HepG2 (cell line): ENCODE data around the gene VWA7. TPM values are rescaled to one million over a fixed set of nuclear protein-coding genes. Genes with fewer than 3 reads are reported as not detected.

Source experiments
- ATRX ChIP-seq: sonication (generic); formaldehyde crosslinking; IDR thresholded peaks from 2 replicates; pipeline ENCODE4 v1.4.0; 2020; ENCODE audit warnings: missing genetic modification reagents, borderline replicate concordance
- GTF3A ChIP-seq: sonication (generic); formaldehyde crosslinking; conservative IDR thresholded peaks from 2 replicates; pipeline ENCODE4 v1.4.0; 2020; ENCODE audit warnings: mild to moderate bottlenecking, missing genetic modification reagents
- GZF1 ChIP-seq: sonication (generic); formaldehyde crosslinking; IDR thresholded peaks from 2 replicates; pipeline ENCODE4 v1.5.1; 2020; ENCODE audit warnings: mild to moderate bottlenecking, missing genetic modification reagents
- HOXA5 ChIP-seq: sonication (generic); formaldehyde crosslinking; IDR thresholded peaks from 2 replicates; pipeline ENCODE4 v1.4.0; 2020; ENCODE audit warnings: missing genetic modification reagents
- HOXA9 ChIP-seq: sonication (generic); formaldehyde crosslinking; IDR thresholded peaks from 2 replicates; pipeline ENCODE4 v1.8.1; 2022; ENCODE audit warnings: missing genetic modification reagents, mild to moderate bottlenecking, moderate library complexity, borderline replicate concordance
- KLF13 ChIP-seq: sonication (generic); formaldehyde crosslinking; IDR thresholded peaks from 2 replicates; pipeline ENCODE4 v1.4.0; 2020; ENCODE audit warnings: mild to moderate bottlenecking, missing genetic modification reagents
- KMT2B ChIP-seq: IDR thresholded peaks from 2 replicates; pipeline ENCODE4 v1.6.1; 2016; ENCODE audit warnings: missing genetic modification reagents, missing compliant biosample characterization
- MAFG ChIP-seq: sonication (generic); formaldehyde crosslinking; IDR thresholded peaks from 2 replicates; pipeline ENCODE4 v1.5.1; 2020; ENCODE audit warnings: mild to moderate bottlenecking, missing genetic modification reagents
- NFYC ChIP-seq: IDR thresholded peaks from 2 replicates; pipeline ENCODE4 v1.6.1; 2016; ENCODE audit warnings: missing genetic modification reagents, missing compliant biosample characterization
- PCBP1 ChIP-seq: fragments of 200-400 bp; formaldehyde crosslinking; IDR thresholded peaks from 2 replicates; pipeline ENCODE4 v1.6.1; 2017; ENCODE audit warnings: mild to moderate bottlenecking, low read depth, low read length, borderline replicate concordance
- SNRNP70 ChIP-seq: fragments of 200-400 bp; formaldehyde crosslinking; IDR thresholded peaks from 2 replicates; pipeline ENCODE4 v1.6.1; 2017; ENCODE audit warnings: mild to moderate bottlenecking, low read depth, low read length, moderate library complexity
- SRY ChIP-seq: sonication (generic); formaldehyde crosslinking; IDR thresholded peaks from 2 replicates; pipeline ENCODE4 v1.8.0; 2022; ENCODE audit warnings: mild to moderate bottlenecking, missing genetic modification reagents
- STAT5B ChIP-seq: sonication (generic); formaldehyde crosslinking; IDR thresholded peaks from 2 replicates; pipeline ENCODE4 v1.4.0; 2020; ENCODE audit warnings: missing genetic modification reagents
- ZBTB7A ChIP-seq: sonication (generic); formaldehyde crosslinking; IDR thresholded peaks from 2 replicates; pipeline ENCODE4 v1.8.0; 2022; ENCODE audit warnings: mild to moderate bottlenecking, missing genetic modification reagents
- ZBTB7B ChIP-seq: sonication (generic); formaldehyde crosslinking; IDR thresholded peaks from 2 replicates; pipeline ENCODE4 v1.4.0; 2020; ENCODE audit warnings: missing genetic modification reagents
- ZFP36 ChIP-seq: fragments of 150-350 bp; IDR thresholded peaks from 2 replicates; pipeline ENCODE4 v1.6.1; 2018; ENCODE audit warnings: borderline replicate concordance, low read length, low read depth; ENCODE audit not compliant: partially characterized antibody
- ZNF234 ChIP-seq: sonication (generic); formaldehyde crosslinking; conservative IDR thresholded peaks from 2 replicates; pipeline ENCODE4 v1.5.1; 2020; ENCODE audit warnings: mild to moderate bottlenecking, missing genetic modification reagents
- ZNF263 ChIP-seq: sonication (generic); formaldehyde crosslinking; IDR thresholded peaks from 2 replicates; pipeline ENCODE4 v1.4.0; 2020; ENCODE audit warnings: missing genetic modification reagents
- ZNF496 ChIP-seq: sonication (generic); formaldehyde crosslinking; IDR thresholded peaks from 2 replicates; pipeline ENCODE4 v1.8.1; 2023; ENCODE audit warnings: mild to moderate bottlenecking, moderate library complexity, missing genetic modification reagents; ENCODE audit not compliant: insufficient replicate concordance
- ZNF674 ChIP-seq: sonication (generic); formaldehyde crosslinking; IDR thresholded peaks from 2 replicates; pipeline ENCODE4 v1.5.0; 2020; ENCODE audit warnings: low read depth, mild to moderate bottlenecking, missing genetic modification reagents
- polyA plus RNA-seq, 8 experiments: library from polyadenylated mRNA; depleted of rRNA in 3 of 8; stranded (reverse) in 7 of 8; unstranded in 1 of 8; fragments of >200 nt; fragmentation: Illumina TruSeq in 4 of 8; extraction: Trizol in 4 of 8; gene quantifications; 2 replicates each; pipeline versions ENCODE4 v1.2.1 to v1.2.3, GENCODE V29; 2011 to 2016; ENCODE audit warnings: low read depth in 4 of 8, missing spikeins in 1 of 8, mixed read lengths in 1 of 8; ENCODE audit not compliant: insufficient read depth in 1 of 8
- total RNA-seq, 5 experiments: library from RNA; depleted of rRNA; stranded (reverse); fragments of >200 nt; fragmentation: Illumina TruSeq; extraction: Trizol; gene quantifications; 2 replicates each; pipeline ENCODE4 v1.2.3, GENCODE V29; 2016; ENCODE audit warnings: low read depth in 1 of 5
- TF ChIP-seq, protein P1 (sequence below): sonication (generic); formaldehyde crosslinking; IDR thresholded peaks from 2 replicates; pipeline ENCODE4 v1.8.0; 2022; ENCODE audit warnings: low read depth, missing genetic modification reagents
- TF ChIP-seq, protein P2 (sequence below): IDR thresholded peaks from 2 replicates; pipeline ENCODE4 v1.6.1; 2016; ENCODE audit warnings: missing genetic modification reagents, missing compliant biosample characterization
- TF ChIP-seq, protein P3 (sequence below): sonication (generic); formaldehyde crosslinking; IDR thresholded peaks from 2 replicates; pipeline ENCODE4 v1.5.0; 2020; ENCODE audit warnings: mild to moderate bottlenecking, missing genetic modification reagents
- TF ChIP-seq, protein P4 (sequence below): sonication (generic); formaldehyde crosslinking; IDR thresholded peaks from 2 replicates; pipeline ENCODE4 v1.4.0; 2020; ENCODE audit warnings: missing genetic modification reagents

VWA7 gene
- total and polyA plus RNA-seq, 2 of the 13 experiments (the other 11 are each of a cell fraction or from before 2014, with no cell fraction given) = 0.86 to 3.3 TPM

DNA sequence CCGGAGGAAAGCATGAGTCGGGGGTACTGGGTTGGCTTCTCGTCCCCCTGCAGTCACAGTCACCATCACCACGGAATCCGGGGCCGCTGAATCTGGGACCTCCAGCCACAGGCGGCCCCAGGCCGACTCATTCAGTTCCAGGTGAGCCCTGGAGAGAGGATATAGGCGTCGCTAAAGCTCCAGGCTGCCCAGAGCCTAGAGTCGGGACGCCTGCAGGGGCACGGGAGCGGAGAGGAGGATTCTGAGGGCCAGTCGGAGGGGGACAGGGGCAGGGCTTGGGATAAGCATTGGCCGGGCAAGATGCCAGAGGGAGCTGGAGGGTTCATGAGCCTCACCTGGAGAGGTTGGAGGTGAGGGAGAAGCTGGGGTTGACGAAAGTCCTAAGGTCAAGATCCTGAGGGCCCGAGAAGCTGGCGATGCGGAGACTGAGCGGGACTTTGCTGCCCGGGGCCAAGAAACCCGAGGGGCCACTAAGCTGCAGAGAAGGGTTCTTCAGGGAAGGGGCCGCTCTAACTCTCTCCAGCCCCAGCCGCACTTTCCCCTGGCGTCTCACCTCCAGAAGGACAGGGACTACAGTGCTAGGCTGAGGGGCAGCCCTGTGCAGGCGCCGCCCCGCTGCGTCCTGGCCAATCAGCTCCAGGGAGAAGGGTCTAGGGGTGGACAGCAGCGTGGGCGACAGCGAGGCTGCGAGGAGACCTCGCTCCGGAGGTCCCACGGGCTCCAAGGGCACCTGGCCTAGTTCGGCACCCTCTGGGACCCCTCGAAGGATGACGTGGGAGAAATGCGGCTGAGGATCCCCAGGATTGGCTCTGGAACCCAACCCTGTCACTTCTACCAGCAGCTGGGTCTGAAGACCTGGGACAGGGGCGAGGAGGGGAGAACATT, 11.0 kb downstream of the VWA7 start (continued):
- TF ChIP-seq, protein P1, sequence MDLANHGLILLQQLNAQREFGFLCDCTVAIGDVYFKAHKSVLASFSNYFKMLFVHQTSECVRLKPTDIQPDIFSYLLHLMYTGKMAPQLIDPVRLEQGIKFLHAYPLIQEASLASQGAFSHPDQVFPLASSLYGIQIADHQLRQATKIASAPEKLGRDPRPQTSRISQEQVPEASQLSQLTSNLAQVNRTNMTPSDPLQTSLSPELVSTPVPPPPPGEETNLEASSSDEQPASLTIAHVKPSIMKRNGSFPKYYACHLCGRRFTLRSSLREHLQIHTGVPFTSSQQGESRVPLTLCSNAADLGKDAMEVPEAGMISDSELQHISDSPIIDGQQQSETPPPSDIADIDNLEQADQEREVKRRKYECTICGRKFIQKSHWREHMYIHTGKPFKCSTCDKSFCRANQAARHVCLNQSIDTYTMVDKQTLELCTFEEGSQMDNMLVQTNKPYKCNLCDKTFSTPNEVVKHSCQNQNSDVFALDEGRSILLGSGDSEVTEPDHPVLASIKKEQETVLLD (CRISPR knock-in tag) = no peak
- no peak for TF ChIP-seq HOXA9 (CRISPR knock-in tag)
- TF ChIP-seq ZBTB7B (CRISPR knock-in tag) = peak; percentile 95
- TF ChIP-seq ZNF674 (CRISPR knock-in tag) = no peak
- TF ChIP-seq PCBP1 = no peak
- peak; percentile 75 for TF ChIP-seq NFYC
- TF ChIP-seq ATRX (CRISPR knock-in tag) = no peak
- no peak for TF ChIP-seq STAT5B
- TF ChIP-seq ZNF263 (CRISPR knock-in tag) = peak; percentile 43; the same call in 1 of the 2 replicates
- no peak for TF ChIP-seq SNRNP70
- TF ChIP-seq ZBTB7A = peak; percentile 81; the same call in 1 of the 2 replicates
- TF ChIP-seq, protein P2, sequence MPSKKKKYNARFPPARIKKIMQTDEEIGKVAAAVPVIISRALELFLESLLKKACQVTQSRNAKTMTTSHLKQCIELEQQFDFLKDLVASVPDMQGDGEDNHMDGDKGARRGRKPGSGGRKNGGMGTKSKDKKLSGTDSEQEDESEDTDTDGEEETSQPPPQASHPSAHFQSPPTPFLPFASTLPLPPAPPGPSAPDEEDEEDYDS (CRISPR knock-in tag) = peak; percentile 94
- TF ChIP-seq ZNF496 = no peak
- TF ChIP-seq SRY (CRISPR knock-in tag) = no peak
- TF ChIP-seq ZFP36 = no peak
- TF ChIP-seq, protein P3, sequence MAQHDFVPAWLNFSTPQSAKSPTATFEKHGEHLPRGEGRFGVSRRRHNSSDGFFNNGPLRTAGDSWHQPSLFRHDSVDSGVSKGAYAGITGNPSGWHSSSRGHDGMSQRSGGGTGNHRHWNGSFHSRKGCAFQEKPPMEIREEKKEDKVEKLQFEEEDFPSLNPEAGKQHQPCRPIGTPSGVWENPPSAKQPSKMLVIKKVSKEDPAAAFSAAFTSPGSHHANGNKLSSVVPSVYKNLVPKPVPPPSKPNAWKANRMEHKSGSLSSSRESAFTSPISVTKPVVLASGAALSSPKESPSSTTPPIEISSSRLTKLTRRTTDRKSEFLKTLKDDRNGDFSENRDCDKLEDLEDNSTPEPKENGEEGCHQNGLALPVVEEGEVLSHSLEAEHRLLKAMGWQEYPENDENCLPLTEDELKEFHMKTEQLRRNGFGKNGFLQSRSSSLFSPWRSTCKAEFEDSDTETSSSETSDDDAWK = no peak
- TF ChIP-seq ZNF234 (CRISPR knock-in tag) = no peak
- no peak; the same call in none of the 2 replicates for TF ChIP-seq KLF13
- 0 out of 2 replicates have a peak, but pooled peaks have one; percentile 36 for TF ChIP-seq KMT2B (CRISPR knock-in tag)
- no peak for TF ChIP-seq GZF1
- TF ChIP-seq, protein P4, sequence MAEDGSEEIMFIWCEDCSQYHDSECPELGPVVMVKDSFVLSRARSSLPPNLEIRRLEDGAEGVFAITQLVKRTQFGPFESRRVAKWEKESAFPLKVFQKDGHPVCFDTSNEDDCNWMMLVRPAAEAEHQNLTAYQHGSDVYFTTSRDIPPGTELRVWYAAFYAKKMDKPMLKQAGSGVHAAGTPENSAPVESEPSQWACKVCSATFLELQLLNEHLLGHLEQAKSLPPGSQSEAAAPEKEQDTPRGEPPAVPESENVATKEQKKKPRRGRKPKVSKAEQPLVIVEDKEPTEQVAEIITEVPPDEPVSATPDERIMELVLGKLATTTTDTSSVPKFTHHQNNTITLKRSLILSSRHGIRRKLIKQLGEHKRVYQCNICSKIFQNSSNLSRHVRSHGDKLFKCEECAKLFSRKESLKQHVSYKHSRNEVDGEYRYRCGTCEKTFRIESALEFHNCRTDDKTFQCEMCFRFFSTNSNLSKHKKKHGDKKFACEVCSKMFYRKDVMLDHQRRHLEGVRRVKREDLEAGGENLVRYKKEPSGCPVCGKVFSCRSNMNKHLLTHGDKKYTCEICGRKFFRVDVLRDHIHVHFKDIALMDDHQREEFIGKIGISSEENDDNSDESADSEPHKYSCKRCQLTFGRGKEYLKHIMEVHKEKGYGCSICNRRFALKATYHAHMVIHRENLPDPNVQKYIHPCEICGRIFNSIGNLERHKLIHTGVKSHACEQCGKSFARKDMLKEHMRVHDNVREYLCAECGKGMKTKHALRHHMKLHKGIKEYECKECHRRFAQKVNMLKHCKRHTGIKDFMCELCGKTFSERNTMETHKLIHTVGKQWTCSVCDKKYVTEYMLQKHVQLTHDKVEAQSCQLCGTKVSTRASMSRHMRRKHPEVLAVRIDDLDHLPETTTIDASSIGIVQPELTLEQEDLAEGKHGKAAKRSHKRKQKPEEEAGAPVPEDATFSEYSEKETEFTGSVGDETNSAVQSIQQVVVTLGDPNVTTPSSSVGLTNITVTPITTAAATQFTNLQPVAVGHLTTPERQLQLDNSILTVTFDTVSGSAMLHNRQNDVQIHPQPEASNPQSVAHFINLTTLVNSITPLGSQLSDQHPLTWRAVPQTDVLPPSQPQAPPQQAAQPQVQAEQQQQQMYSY (CRISPR knock-in tag) = no peak
- no peak for TF ChIP-seq HOXA5
- no peak for TF ChIP-seq MAFG (CRISPR knock-in tag)
- no peak for TF ChIP-seq GTF3A (CRISPR knock-in tag)
